HG02884 (cell line): ENCODE data around the gene CHN1.

Experiments
- ATAC-seq: cut with Tn5 transposase; IDR thresholded peaks from one replicate; pipeline ENCODE4 v1.9.1; 2021; ENCODE audit warnings: mild to moderate bottlenecking, moderate library complexity; ENCODE audit not compliant: unreplicated experiment

CHN1 gene

DNA sequence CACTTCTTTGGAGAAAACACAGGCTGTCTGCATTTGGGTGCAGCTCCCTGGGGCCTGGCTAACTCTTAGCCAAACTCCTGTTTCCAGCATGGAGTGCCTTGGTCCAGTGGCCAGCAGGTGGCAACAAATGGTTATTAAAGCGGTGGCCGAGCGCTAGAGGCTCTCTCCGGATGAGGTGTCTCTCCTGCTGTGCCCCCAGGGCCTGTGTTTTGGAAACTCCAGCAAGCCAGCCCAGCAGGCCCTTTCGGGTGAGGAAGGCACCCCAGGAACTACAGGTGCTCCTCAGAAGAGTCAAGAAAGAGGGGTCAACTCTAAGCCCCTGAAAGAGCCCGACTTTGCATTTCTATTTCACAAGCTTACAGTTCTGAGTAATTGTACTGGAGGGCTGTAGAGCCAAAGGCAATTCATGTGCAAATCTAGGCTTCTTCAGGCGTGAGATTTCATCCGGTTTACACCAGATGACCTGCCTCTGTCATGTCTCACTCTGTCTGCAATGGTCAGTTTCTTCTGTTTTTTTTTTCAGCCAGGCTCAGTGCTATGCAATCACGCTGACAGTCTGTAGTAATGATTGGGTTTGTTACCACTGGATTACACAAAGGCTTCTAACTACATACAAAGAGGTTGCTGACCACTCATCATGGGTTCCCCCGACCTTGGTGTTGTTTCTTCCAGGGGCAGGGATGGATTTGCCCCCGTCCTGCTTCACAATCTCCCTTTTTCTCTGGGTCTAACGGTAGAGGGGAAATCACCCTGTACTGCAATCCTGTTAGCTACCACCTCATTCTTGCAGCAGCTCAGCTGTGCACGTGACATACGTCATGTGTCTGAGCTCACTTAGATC lies 233.3 kb downstream of the CHN1 start:
- no peak for ATAC-seq

DNA sequence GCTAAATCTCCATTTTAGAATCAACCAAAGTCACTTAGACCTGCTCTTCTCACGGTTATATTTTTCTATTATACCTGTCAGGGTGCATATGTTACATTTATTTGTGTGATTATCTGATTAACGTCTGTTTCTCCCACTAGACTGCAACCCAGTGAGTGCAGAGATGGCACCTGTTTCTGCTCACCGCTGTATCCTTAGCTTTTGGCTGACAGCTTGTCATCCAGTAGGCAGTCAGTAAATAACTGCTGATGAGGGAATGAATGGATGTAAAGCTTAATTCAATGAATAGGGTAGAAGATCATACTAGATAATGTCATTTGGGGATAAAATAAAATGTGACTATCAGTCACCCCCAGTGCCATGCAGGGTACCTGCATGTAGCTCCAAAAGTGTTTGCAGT lies 234.0 kb downstream of the CHN1 start:
- no peak for ATAC-seq

- ATAC-seq, result no peak
Measured at GRCh38 chr2:174768557-174768956, 236.6 kb downstream of the CHN1 start.

DNA sequence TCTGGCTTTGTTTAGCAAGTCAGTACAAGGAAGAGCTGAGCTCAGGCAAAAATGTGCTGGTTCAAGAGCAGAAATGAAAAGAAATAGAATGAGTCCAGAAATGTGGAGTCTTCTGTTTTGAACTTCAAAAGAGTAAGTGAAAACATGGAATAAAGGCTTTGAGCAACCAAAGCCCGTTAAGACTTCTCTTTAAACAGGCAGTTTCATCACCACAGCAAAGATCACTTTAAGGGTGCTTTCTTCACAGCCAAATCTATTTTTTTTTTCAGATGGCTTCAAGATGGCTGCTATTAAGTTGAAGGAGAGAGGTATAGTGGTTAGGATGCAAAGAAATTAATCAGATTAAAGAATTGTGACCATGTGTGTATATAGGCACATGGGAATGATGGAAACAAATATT lies 238.9 kb downstream of the CHN1 start:
- no peak for ATAC-seq

DNA sequence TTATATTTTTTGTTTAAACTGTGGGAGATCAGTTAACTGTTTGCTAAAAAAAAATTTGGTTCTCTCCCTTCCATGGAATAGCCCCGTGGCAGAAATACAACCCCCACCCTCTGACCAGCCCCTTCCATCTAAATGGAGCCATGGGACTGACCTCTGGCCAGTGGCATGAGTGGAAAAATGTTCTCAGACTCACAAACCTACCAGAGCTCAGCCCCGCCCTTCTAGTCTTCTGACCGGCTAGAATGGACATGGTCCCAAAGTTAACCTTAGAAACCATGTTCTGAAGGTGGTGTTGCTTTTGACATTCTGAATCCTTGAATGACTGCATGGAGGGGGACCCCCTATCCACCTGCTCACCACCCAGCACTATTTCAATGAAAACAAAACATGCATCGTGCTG lies 239.6 kb downstream of the CHN1 start:
- ATAC-seq, result no peak

DNA sequence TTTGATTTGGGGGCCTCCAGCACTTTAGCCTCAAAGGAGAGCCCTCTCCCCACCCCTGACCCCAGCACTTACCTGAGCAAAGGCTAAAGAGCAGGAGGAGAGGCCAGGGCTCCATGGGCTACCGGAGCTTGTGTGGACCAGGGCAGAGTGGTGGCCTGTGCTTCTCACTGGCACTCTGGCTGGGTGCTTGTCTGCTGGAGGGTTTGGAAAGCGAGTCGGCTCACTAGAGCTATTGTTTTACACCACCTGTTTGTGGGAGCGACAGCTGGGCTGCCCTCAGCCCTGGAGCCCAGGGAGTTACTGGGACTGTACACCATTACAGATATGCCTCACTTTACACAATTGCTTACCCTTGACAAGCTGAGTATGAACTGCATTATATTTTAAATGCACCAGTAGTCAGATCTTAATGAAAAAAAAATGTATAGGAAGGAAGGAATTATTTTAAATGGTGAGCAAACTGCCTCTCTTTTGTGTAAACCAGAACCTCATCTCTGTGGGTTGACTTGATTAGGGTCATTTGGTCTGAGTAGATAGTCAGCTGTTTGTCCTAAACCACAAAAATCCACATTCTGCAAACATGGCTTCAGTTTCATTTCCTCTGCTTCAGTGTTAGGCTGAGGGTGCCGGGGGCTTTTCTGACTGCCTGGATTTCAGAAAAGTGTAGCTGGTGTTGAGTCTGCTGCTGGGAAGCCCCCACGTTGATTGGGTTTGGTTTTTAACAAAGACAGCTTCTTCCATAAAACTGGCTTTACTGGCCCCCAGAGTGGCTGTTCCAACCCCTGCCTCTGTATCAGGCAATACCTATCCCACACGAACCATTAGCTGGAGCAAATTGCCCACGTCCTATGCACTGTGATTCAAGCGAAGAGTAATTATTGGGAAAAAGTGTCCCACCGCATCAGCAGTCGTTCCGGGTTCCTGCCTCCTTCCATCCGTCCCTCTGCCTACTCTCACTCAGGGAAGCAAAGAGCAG lies 240.6 kb downstream of the CHN1 start, which contains the start of gene CHRNA1:
TSS of gene CHRNA1 (minus strand) at position 193 of the 976 bp plus-strand sequence. CDS start at position 115, 78 bp downstream.
- ATAC-seq, result no peak

DNA sequence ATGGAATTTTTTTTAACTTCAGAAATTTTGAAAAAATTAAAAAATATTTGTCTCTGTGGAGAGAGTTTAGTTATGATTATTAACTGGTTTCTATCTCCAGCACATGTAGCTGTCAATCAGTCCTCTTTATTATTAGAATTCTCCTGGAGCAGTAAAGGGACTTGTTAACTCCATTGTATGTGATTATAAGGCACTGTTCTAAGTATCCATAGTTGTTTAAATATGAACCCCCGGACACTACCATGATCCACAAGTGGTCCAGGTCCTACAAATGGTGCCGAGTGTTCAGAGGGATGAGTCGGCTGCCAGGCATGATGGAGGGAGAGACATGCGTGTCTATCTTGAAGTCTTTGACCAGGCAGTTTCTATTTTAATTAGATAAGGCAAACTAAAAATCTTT lies 241.4 kb downstream of the CHN1 start:
- ATAC-seq, result no peak

DNA sequence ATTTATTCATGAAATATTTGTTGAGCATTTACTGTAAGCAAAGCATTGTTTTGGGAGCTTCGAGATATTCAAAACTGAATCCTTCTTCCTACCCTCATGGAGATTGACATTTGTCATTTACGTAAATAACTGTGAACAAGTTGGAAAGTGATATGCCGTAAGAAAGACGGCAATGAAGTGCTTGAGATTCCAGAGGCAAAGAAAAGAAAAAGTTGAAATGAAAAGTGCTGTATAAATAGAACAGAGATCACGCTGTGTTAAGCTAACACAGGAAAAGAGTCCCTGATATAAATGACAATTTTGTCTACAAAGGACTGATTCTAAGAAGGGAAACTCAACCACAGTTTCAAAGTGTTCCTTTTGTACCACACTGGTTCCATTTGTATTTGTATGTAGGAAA lies 242.7 kb downstream of the CHN1 start:
- ATAC-seq, result no peak

DNA sequence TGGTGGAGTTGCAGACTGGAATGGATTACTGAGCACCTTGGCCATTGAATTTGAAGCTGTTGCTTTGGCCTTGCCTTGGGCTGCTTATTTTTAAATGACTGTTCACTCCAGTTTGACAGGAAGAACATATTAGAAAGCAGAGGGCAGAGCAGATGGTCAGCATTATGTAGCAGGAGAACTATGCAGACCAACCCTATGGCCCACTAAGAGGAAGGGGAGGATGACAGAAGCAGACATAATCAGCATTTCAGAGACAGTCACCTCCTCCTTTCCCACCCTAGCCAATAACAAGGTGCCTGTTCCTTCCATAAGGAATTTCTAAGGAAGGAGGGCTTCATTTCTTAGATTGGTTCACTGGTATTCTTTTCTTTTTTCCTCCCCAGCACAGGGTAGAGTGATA lies 243.3 kb downstream of the CHN1 start:
- no peak for ATAC-seq

DNA sequence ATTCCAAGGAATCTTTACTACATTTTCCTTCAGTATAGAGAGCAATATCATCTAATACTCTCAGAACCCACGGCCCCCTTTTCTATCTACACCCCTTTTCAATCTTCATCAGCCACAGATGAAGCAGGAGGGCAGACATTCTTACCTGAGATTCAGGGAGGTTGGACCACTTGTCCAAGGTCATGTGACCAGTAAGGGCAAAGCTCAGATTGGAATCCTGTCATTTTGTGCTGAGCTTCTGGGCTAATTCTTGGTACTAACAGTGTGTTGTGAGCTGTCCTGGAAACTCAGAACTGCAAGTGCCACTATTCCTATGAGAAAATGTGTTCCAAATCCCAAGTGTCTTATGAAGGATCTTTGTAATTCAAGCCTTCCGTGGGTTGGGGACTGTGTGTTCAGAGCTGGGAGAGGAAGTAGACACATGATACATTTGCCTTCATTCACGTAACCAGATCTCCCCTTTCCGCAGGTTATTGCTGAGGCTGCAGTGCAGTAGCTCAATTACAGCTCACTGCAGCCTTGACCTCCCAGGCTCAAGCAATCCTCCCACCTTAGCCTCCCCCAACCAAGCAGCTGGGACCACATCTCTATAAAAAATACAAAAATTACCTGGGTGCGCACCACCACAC lies 244.2 kb downstream of the CHN1 start:
- no peak for ATAC-seq

DNA sequence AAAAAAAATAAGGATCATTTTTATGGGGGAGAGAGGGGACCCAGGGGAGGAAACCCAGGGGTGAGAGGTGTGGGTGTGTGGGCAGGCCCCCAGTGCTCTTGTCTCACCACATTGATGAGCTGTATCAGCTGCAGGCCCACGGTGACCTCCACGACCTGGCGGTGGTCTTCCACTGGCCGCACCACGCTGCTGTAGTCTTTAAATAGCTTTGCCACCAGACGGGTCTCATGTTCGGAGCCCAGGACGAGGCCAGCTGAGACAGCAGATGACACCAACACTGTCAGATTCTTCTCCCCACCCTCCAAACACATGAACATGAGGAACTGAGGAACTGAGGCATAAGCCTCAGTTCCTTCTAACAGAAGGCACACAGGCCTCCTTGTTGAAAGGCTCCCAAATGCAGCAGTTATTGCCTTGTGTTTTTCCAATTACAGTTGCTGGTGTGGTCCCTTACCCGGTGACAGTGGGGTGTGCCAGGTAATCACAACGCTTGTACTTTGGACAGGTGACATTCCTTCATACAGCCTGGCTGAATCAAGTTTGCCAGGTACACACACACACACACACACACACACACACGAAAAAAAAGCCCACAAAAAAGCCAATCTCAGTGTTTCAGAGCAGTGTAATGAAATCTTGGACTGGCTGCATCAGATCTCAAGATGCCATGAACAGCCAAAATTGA lies 245.7 kb downstream of the CHN1 start:
- ATAC-seq, result no peak

- no peak for ATAC-seq
Measured at GRCh38 chr2:174756743-174757142, 248.4 kb downstream of the CHN1 start.

DNA sequence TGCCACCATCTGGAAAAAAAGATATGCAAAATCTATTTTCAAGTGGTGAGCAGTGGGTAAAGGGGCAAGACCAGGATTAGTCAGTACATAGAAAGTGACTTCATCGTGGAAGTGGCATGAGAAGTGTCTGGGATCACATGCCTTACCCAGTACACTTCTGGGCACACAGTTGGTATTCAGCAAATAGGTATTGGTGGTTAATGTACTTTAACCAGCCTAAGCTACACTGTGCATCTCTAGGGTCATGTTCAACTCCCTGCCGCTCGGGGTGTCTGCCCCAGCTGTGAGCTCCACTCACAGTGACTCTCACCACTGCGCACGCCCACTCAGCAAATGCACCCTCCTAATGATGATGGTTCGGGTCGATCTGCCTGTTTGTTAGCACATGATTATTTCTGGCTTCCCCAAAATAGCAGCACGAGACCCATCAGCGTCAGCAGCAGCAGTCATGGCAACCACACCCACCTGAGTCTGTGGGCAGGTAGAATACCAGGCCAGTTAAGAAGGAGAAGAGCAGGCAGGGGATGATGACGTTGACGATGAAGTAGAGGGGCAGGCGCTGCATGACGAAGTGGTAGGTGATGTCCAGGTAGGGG lies 252.0 kb downstream of the CHN1 start:
- ATAC-seq, result no peak

- peak; percentile 77 for ATAC-seq
Measured at GRCh38 chr2:174752403-174753037, 252.7 kb downstream of the CHN1 start.

DNA sequence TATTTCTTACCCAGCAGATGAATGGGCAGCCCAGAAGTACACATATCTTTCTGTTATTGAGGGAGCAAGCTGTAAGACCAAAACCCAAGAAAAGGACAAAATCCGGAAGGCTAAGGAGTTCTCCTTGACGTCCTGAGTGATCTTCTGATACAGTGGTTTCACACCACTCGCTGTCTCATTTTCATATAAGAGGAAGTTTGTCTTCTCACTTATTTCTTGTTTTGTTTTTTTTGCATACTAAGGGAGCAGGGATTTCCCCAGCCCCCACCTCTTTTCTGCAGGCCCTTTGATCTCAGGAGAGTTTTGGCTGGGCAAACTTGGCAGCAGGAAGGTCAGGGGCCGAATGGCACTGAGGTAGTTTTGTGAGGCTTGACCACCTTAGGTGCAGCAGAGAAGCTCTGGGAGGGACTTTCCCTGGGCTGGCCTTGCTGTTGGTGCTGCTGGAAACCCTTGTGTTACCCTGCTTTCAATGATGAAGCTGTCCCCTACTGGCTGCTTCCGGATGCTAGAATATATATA lies 254.2 kb downstream of the CHN1 start:
- peak; percentile 50 for ATAC-seq

DNA sequence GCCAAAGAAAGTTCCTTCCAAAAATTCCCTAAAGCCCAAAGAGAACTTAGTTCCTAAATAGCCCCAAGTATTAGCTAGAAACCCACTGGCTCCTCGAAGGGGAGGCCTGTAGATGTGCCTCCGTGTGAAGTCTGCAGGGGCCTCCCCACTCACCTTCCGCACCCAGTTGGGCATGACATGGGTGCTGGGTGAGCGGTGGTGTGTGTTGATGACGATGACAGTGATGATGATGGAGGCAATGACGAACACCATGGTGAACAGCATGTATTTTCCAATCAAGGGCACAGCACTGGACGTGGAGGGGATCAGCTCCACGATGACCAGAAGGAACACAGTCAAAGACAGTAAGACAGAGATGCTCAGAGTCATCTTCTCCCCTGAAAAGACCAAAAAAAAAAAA lies 255.4 kb downstream of the CHN1 start:
- ATAC-seq, result no peak

- ATAC-seq, result peak; percentile 29
Measured at GRCh38 chr2:174748948-174749347, 256.2 kb downstream of the CHN1 start.
